ENCODE data around the gene SORBS2.

Gene SORBS2

GRCh38 chr4:185773419-185773818 lies 38.6 kb downstream of the SORBS2 start:
- H3K4me3 ChIP-seq (ENCODE audit: low read length, poor library complexity, severe bottlenecking): no peak overlapping the region
- H3K79me2 ChIP-seq (ENCODE audit: insufficient read depth, low read length): no peaks in the 10 kb centered on the region
- no peaks in the 10 kb centered on the region for H3K36me3 ChIP-seq (ENCODE audit: insufficient read depth, low read length)
- H3K9me2 ChIP-seq (replicated peaks; ENCODE audit: low read depth, low read length): no peaks in the 10 kb centered on the region
- no peak for TF ChIP-seq EZH2phosphoT487 (IDR thresholded peaks at IDR 0.05; ENCODE audit: borderline replicate concordance)
- no peak for TF ChIP-seq CTCF (conservative IDR thresholded peaks at IDR 0.05; ENCODE audit: low read length)
- H3K27me3 ChIP-seq (ENCODE audit: insufficient read depth, low read length, poor library complexity, severe bottlenecking): no peaks in the 10 kb centered on the region
- no peaks in the 10 kb centered on the region for H3K9me3 ChIP-seq (ENCODE audit: insufficient read depth, low read depth, low read length)
- no peaks in the 10 kb centered on the region for H4K20me1 ChIP-seq (ENCODE audit: insufficient read depth, low read length, poor library complexity, severe bottlenecking)
- no peak overlapping the region for H3K9ac ChIP-seq (ENCODE audit: low read depth, low read length, poor library complexity, severe bottlenecking)
- no peaks in the 10 kb centered on the region for H3K4me1 ChIP-seq (ENCODE audit: insufficient read depth, low read length, poor library complexity, severe bottlenecking)
- H2AFZ ChIP-seq (ENCODE audit: low read length): no peak overlapping the region
- H3F3A ChIP-seq (ENCODE audit: low read depth): no peaks in the 10 kb centered on the region
- no peak overlapping the region for H3K4me2 ChIP-seq (ENCODE audit: low read depth, low read length, poor library complexity, severe bottlenecking)

GRCh38 chr4:185772391-185773093 lies 39.5 kb downstream of the SORBS2 start:
- no peaks in the 10 kb centered on the region for H3K27me3 ChIP-seq (ENCODE audit: insufficient read depth, low read length, poor library complexity, severe bottlenecking)
- H2AFZ ChIP-seq (ENCODE audit: low read length): no peak overlapping the region
- H3K9ac ChIP-seq (ENCODE audit: low read depth, low read length, poor library complexity, severe bottlenecking): no peak overlapping the region
- H3K4me3 ChIP-seq (ENCODE audit: low read length, poor library complexity, severe bottlenecking): no peak overlapping the region
- no peak overlapping the region for H3K4me2 ChIP-seq (ENCODE audit: low read depth, low read length, poor library complexity, severe bottlenecking)
- no peaks in the 10 kb centered on the region for H3K79me2 ChIP-seq (ENCODE audit: insufficient read depth, low read length)
- no peaks in the 10 kb centered on the region for H3K4me1 ChIP-seq (ENCODE audit: insufficient read depth, low read length, poor library complexity, severe bottlenecking)
- no peaks in the 10 kb centered on the region for H4K20me1 ChIP-seq (ENCODE audit: insufficient read depth, low read length, poor library complexity, severe bottlenecking)
- H3K9me3 ChIP-seq (ENCODE audit: insufficient read depth, low read depth, low read length): no peaks in the 10 kb centered on the region
- TF ChIP-seq CTCF (conservative IDR thresholded peaks at IDR 0.05; ENCODE audit: low read length) (no peak), EZH2phosphoT487 (IDR thresholded peaks at IDR 0.05; ENCODE audit: borderline replicate concordance) (no peak)
- H3F3A ChIP-seq (ENCODE audit: low read depth): no peaks in the 10 kb centered on the region
- no peaks in the 10 kb centered on the region for H3K9me2 ChIP-seq (replicated peaks; ENCODE audit: low read depth, low read length)
- H3K36me3 ChIP-seq (ENCODE audit: insufficient read depth, low read length): no peaks in the 10 kb centered on the region

GRCh38 chr4:185771711-185772390 lies 40.1 kb downstream of the SORBS2 start:
- H3K4me1 ChIP-seq (ENCODE audit: insufficient read depth, low read length, poor library complexity, severe bottlenecking): no peaks in the 10 kb centered on the region
- no peaks in the 10 kb centered on the region for H3K36me3 ChIP-seq (ENCODE audit: insufficient read depth, low read length)
- H3K79me2 ChIP-seq (ENCODE audit: insufficient read depth, low read length): no peaks in the 10 kb centered on the region
- no peak overlapping the region for H3K4me2 ChIP-seq (ENCODE audit: low read depth, low read length, poor library complexity, severe bottlenecking)
- H3K4me3 ChIP-seq (ENCODE audit: low read length, poor library complexity, severe bottlenecking): no peak overlapping the region
- no peak overlapping the region for H3K9ac ChIP-seq (ENCODE audit: low read depth, low read length, poor library complexity, severe bottlenecking)
- no peak overlapping the region for H2AFZ ChIP-seq (ENCODE audit: low read length)
- TF ChIP-seq CTCF (conservative IDR thresholded peaks at IDR 0.05; ENCODE audit: low read length): no peak
- TF ChIP-seq EZH2phosphoT487 (IDR thresholded peaks at IDR 0.05; ENCODE audit: borderline replicate concordance): no peak
- no peaks in the 10 kb centered on the region for H4K20me1 ChIP-seq (ENCODE audit: insufficient read depth, low read length, poor library complexity, severe bottlenecking)
- H3K9me3 ChIP-seq (ENCODE audit: insufficient read depth, low read depth, low read length): no peaks in the 10 kb centered on the region
- H3K9me2 ChIP-seq (replicated peaks; ENCODE audit: low read depth, low read length): no peaks in the 10 kb centered on the region
- no peaks in the 10 kb centered on the region for H3K27me3 ChIP-seq (ENCODE audit: insufficient read depth, low read length, poor library complexity, severe bottlenecking)
- no peaks in the 10 kb centered on the region for H3F3A ChIP-seq (ENCODE audit: low read depth)

Measured in Loucy (cell line).